ELR (cell line): ENCODE measurements around the gene KNG1.
"Not testable (repeated sequence)": the region's sequence is repeated elsewhere in the genome, so short reads cannot be mapped to it uniquely, and the experiment has no call there.

Experiments used
- DNase-seq: peaks from one replicate; pipeline ENCODE4 v3.0.0-alpha.2; 2015; ENCODE audit warnings: low read depth

The KNG1 gene

GRCh38 chr3:186717039-186717457, at the start of gene KNG1:
Gene KNG1 (plus strand): TSS chr3:186717359. CDS start chr3:186717543, 184 bp downstream.
- DNase-seq = no peak

DNA sequence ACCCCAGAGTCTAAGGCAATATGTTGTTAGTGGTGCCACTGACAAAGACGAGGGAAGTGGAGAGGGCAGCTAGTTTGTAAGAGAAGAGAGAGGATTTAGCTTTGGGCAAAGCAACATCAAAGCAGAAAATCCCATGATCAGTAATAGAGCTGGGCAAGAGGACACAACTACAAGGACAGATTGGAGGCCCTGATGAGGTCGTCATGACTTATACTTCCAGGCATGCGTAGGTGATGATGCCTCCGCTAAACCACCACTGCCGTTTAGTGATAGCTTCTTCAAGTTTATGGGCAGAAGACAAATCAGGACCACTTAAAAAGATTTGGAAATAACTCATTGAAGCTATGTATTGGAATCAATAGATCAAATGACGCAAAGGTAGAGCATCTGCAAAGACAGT, 48.7 kb upstream of the KNG1 start:
- DNase-seq = no peak

- peak; percentile 10 for DNase-seq
Observed at GRCh38 chr3:186669378-186670084, 47.6 kb upstream of the KNG1 start.

DNA sequence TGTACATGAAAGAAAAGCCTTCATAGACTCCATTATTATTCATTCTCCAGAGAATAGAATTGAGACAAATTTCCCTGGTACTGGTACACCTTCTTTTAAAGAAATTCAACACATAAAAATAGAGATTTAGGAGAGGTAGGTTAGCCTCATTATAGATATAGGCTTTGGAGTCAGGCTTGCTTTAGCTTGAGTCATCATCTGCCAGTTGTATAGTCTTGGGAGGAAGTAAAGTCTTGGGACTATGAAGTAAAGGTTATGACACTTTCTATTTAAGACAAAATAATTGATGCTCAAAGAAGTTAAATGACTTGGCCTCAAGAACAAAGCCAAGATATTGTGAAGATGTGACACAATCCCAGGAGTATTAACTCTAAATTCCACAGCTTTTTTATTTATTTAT, 47.0 kb upstream of the KNG1 start:
- no peak for DNase-seq

DNA sequence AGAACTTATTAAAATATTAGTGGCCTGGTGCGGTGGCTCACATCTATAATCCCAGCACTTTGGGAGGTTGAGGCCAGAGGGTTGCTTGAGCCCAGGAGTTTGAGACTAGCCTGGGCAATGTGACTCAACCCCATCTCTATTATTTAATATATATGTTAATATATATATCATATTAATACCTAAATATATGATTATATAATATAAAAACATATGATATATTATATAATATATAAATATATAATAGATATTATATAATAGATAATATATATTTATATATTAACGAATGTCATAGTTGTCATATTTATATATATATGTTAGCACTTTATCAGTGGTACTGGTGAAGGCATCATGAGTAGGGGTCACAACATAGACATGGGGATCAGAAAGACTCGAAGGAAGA, 46.1 kb upstream of the KNG1 start:
- no peak for DNase-seq

DNA sequence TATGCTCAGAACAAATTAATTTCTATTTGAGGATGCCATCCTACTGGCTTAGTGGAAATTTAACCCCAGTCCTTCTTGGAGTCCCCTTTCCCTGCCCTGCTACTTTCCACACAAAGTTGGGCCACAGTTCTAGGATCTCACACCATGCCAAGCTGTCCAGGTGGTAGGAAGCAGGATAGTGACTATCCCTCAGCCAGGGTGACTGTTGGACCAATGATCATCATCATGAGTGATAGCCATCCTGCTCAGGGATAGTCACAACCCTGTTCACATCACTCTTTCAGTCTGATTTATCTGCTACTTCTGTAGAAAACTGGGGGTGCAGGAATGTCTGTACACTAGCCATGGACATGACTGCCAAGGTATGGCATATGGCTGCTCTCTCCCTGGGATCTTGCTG, 38.6 kb upstream of the KNG1 start:
- no peak for DNase-seq

- no peak for DNase-seq
Observed at GRCh38 chr3:186679151-186679550, 38.0 kb upstream of the KNG1 start.

- DNase-seq = no peak
Observed at GRCh38 chr3:186680869-186681268, 36.3 kb upstream of the KNG1 start.

DNA sequence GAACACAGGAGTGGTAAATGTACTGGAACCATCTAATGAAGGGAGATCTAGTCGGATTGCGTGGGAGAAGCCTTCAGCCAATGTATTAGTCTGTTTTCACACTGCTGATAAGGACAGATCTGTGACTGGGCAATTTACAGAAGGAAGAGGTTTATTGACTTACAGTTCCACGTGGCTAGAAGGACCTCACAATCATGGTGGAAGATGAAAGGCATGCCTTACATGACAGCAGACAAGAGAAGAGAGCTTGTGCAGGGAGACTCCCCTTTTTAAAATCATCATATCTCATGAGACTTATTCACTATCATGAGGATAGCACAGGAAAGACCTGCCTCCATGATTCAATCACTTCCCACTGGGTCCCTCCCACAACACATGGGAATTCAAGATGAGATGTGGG, 34.3 kb upstream of the KNG1 start:
- DNase-seq = no peak

- no peak for DNase-seq
Observed at GRCh38 chr3:186683979-186684378, 33.2 kb upstream of the KNG1 start.

DNA sequence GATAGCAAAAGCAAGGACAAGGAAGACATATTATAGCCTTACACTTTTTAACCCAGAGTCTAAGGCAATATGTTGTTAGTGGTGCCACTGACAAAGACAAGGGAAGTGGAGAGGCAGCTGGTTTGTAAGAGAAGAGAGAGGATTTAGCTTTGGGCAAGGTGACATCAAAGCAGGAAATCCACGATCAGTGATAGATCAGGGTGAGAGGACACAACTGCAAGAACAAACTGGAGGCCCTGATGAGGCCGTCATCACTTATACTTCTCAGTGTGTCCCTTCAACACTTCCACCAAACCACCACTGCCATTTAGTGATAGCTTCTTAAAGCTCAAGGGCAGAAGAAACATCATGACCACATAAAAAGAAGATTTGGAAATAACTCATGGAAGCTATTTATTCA, 30.7 kb upstream of the KNG1 start:
- not testable (repeated sequence) for DNase-seq

DNA sequence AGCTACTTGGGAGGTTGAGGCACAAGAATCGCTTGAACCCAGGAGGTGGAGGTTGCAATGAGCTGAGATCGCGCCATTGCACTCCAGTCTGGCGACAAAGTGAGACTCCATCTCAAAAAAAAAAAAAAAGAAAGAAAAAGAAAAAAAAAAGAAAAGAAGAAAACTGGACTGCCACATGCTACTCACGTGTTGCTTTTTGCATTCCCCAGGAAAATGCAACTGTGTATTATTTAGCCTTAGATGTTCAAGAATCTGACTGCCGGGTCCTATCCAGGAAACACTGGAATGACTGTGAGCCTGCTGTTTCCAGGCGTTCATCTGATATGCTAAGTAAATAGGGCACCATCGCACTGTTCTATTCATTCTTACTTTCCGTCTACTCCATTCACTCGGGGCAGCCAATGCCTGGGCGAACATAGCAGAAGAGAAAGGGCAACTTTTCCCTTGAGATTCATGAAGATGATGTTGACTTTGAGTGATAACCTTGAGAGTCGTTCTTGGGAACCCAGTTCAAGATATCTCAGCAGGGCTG, 30.0 kb upstream of the KNG1 start:
- DNase-seq = no peak

GRCh38 chr3:186690304-186690703, 26.9 kb upstream of the KNG1 start:
- DNase-seq = not testable (repeated sequence)

DNA sequence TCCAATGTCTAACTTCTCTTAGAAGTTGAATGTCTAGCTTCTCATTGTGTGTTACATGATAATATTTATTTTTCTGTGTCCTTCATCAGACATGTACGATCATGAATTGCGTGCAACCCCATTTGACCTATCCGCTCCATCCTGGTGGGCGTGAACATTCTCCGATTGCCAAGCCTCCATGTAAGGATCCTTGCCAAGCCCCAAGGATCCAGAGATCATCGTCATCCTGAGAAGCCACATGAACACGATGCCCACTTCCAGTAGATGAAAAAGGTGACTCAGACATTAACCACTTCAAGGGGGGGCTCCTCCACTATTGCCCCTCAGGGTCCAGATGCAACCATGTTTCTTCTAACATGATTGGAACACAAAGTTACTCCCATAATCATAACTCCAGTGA, 25.5 kb upstream of the KNG1 start:
- DNase-seq = peak; percentile 4

DNA sequence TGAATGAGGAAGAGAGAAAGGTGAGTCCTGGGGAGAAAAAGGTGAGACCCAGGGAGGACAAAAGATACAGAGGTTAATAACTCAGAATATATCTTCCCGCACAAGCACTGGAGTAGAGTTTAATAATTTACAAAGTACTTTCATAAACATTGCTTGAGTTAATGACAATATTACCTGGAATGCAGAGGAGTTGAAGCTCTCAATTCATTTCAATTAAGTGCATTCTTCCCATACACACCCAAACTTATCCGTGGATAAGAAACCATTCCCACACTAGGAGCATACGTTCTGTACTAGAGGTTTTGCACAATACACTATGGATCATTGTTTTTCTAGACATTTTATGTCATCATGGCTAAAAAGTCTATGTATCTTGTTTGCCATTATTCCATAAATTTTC, 23.3 kb upstream of the KNG1 start:
- no peak for DNase-seq

- DNase-seq = peak; percentile 8
Observed at GRCh38 chr3:186694288-186695032, 22.7 kb upstream of the KNG1 start.

GRCh38 chr3:186696522-186696921, 20.6 kb upstream of the KNG1 start:
- DNase-seq = no peak

DNA sequence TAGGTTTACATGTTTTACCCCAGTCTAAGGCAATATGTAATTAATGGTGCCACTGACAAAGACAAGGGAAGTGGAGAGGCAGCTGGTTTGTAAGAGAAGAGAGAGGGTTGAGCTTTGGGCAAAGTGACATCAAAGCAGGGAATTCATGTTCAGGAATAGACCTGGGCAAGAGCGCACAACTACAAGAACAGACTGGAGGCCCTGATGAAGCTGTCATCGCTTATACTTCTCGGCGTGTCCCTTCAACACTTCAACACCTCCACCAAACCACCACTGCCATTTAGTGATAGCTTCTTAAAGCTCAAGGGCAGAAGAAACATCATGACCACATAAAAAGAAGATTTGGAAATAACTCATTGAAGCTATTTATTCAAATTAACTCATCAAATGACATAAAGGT, 19.6 kb upstream of the KNG1 start:
- no peak for DNase-seq

DNA sequence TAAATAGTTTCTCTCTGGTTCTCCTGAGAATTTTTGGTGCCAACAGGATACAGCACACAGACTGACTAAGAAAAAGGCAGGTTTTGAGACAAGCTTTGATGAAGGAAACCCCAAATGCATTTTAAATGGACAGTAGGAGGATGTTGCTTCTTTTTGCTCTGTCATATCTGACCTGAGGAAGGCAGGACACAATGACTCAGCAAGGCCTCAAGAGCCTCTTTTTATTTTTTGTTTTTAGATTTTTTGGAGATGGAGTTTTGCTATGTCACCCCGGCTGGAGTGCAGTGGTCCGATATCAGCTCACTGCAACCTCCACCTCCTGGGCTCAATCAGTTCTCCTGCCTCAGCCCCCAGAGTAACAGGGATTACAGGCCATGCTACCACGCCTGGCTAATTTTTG, 16.9 kb upstream of the KNG1 start:
- DNase-seq = no peak

DNA sequence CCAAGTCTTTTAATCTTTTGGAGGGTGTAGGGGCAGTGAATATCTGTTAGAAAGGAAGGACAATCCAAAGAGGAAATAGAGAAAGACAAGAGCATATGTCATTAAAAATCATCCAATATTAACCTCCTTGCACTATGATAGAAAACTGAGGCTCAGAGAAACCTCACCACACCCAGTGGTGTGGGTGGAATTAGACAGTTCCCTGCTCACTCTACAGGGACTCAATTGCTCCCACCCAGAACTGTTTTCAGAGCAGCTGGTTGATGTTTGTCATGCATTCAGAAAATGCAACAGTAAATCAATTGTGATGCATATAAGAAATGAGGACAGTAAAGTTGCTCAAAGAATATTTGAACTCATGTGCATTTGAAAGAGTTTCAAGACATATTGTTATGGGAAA, 14.7 kb upstream of the KNG1 start:
- DNase-seq = not testable (repeated sequence)

DNA sequence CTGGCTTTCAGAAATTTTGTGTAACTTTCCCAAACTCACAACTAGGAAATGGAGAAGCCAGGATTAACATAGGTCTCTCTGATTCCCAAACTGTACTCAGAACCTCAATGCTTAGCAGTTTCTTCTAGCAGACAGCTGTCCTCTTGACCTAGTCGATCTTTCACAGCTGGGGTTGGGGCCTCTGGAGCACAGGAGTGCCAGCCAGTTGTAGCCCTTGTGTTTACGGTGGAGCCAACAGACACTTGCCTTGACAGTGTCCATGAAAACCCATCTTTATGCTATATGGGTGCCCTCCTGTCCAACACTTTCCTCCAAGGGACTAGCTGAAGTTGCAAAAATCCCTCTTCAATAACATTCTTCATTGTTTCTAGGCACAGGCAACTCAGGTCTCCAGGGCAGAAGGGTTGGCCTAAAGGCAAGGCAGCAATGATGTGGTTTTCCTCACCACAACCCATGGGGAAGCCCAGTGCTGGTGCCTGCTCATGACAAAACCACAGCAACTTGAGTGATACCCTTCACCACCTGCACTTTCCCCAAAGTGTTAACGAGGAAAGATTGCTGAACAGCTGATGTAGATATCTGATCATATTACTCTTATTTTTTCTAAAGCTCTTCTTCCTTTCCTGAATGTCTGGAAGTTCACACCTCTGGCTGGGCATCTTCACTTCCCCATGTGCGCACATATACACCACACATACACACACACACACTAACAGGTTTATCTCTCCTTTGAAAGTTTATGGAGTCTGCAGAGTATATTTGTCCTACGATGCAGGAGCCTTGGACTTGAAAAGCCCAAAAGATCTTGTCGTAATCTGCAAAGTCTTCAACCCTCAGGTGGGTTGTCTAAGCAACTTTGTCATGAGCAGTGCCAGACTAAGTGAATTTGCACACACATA, 11.0 kb upstream of the KNG1 start:
- DNase-seq = no peak

- DNase-seq = no peak
Observed at GRCh38 chr3:186708983-186709679, 8.0 kb upstream of the KNG1 start.
